HepG2 (cell line): ENCODE measurements around the gene PLSCR4. TPM values are rescaled to one million over a fixed set of nuclear protein-coding genes. Genes with fewer than 3 reads are reported as not detected.

ENCODE experiments used
- CBX2 ChIP-seq, 2 experiments: fragments of 200-600 bp in 1 of 2; sonication (generic); formaldehyde crosslinking in 1 of 2; IDR thresholded peaks; 2 replicates each; pipeline versions ENCODE4 v1.7.0 to v1.8.1; 2018 to 2022; ENCODE audit warnings: low read depth in 2 of 2, low read length in 1 of 2, mild to moderate bottlenecking in 1 of 2, missing genetic modification reagents in 1 of 2
- EHMT2 ChIP-seq: fragments of 200-600 bp; sonication (generic); IDR thresholded peaks from 2 replicates; pipeline ENCODE4 v1.7.0; 2017; ENCODE audit warnings: antibody characterized with exemption, low read depth, low read length, borderline replicate concordance
- GATAD2A ChIP-seq: IDR thresholded peaks from 2 replicates; pipeline ENCODE4 v1.6.1; 2016
- GPN1 ChIP-seq: sonication (generic); formaldehyde crosslinking; IDR thresholded peaks from 2 replicates; pipeline ENCODE4 v1.5.1; 2020; ENCODE audit warnings: missing genetic modification reagents, borderline replicate concordance
- KLF13 ChIP-seq: sonication (generic); formaldehyde crosslinking; IDR thresholded peaks from 2 replicates; pipeline ENCODE4 v1.4.0; 2020; ENCODE audit warnings: mild to moderate bottlenecking, missing genetic modification reagents
- MEIS2 ChIP-seq: sonication (generic); formaldehyde crosslinking; IDR thresholded peaks from 2 replicates; pipeline ENCODE4 v1.9.0; 2021; ENCODE audit warnings: mild to moderate bottlenecking, missing genetic modification reagents
- NRL ChIP-seq: sonication (generic); formaldehyde crosslinking; IDR thresholded peaks from 2 replicates; pipeline ENCODE4 v1.5.0; 2020; ENCODE audit warnings: missing genetic modification reagents, mild to moderate bottlenecking, moderate library complexity, borderline replicate concordance
- PCBP1 ChIP-seq: fragments of 200-400 bp; formaldehyde crosslinking; IDR thresholded peaks from 2 replicates; pipeline ENCODE4 v1.6.1; 2017; ENCODE audit warnings: mild to moderate bottlenecking, low read depth, low read length, borderline replicate concordance
- PHF20 ChIP-seq: sonication (generic); formaldehyde crosslinking; IDR thresholded peaks from 2 replicates; pipeline ENCODE4 v1.5.0; 2020; ENCODE audit warnings: mild to moderate bottlenecking, missing genetic modification reagents
- TBX3 ChIP-seq: fragments of 450-650 bp; IDR thresholded peaks from 2 replicates; pipeline ENCODE4 v1.6.1; 2017; ENCODE audit warnings: antibody characterized with exemption, mild to moderate bottlenecking, inconsistent platforms, borderline replicate concordance
- TCF7L2 ChIP-seq: IDR thresholded peaks from 2 replicates; pipeline ENCODE4 v1.6.1; 2011; ENCODE audit warnings: mild to moderate bottlenecking, low read depth, low read length, moderate library complexity
- THAP11 ChIP-seq: IDR thresholded peaks from 2 replicates; pipeline ENCODE4 v1.6.1; 2016; ENCODE audit warnings: missing biosample characterization, missing genetic modification reagents
- ZBTB1 ChIP-seq: sonication (generic); formaldehyde crosslinking; IDR thresholded peaks from 2 replicates; pipeline ENCODE4 v1.4.0; 2020; ENCODE audit warnings: missing genetic modification reagents, borderline replicate concordance
- ZFP82 ChIP-seq: sonication (generic); formaldehyde crosslinking; IDR thresholded peaks from 2 replicates; pipeline ENCODE4 v1.5.1; 2020; ENCODE audit warnings: mild to moderate bottlenecking, missing genetic modification reagents, borderline replicate concordance
- ZNF260 ChIP-seq: sonication (generic); formaldehyde crosslinking; IDR thresholded peaks from 2 replicates; pipeline ENCODE4 v1.4.0; 2020; ENCODE audit warnings: missing genetic modification reagents, low read depth, mild to moderate bottlenecking, borderline replicate concordance
- ZNF431 ChIP-seq: sonication (generic); formaldehyde crosslinking; IDR thresholded peaks from 2 replicates; pipeline ENCODE4 v1.9.0; 2022; ENCODE audit warnings: missing genetic modification reagents, low read depth, mild to moderate bottlenecking, borderline replicate concordance
- ZNF557 ChIP-seq: sonication (generic); formaldehyde crosslinking; IDR thresholded peaks from 2 replicates; pipeline ENCODE4 v1.4.0; 2020; ENCODE audit warnings: missing genetic modification reagents
- ZNF766 ChIP-seq: sonication (generic); formaldehyde crosslinking; IDR thresholded peaks from 2 replicates; pipeline ENCODE4 v1.5.0; 2020; ENCODE audit warnings: missing genetic modification reagents, borderline replicate concordance
- ZNF782 ChIP-seq: sonication (generic); formaldehyde crosslinking; IDR thresholded peaks from 2 replicates; pipeline ENCODE4 v1.4.0; 2020; ENCODE audit warnings: missing genetic modification reagents, mild to moderate bottlenecking, borderline replicate concordance
- ZNF841 ChIP-seq: sonication (generic); formaldehyde crosslinking; IDR thresholded peaks from 2 replicates; pipeline ENCODE4 v1.8.1; 2023; ENCODE audit warnings: missing genetic modification reagents, borderline replicate concordance
- ZNF891 ChIP-seq: sonication (generic); formaldehyde crosslinking; IDR thresholded peaks from 2 replicates; pipeline ENCODE4 v1.5.0; 2020; ENCODE audit warnings: mild to moderate bottlenecking, missing genetic modification reagents
- polyA plus RNA-seq, 8 experiments: library from polyadenylated mRNA; depleted of rRNA in 3 of 8; stranded (reverse) in 7 of 8; unstranded in 1 of 8; fragments of >200 nt; fragmentation: Illumina TruSeq in 4 of 8; extraction: Trizol in 4 of 8; gene quantifications; 2 replicates each; pipeline versions ENCODE4 v1.2.1 to v1.2.3, GENCODE V29; 2011 to 2016; ENCODE audit warnings: low read depth in 4 of 8, missing spikeins in 1 of 8, mixed read lengths in 1 of 8; ENCODE audit not compliant: insufficient read depth in 1 of 8
- total RNA-seq, 5 experiments: library from RNA; depleted of rRNA; stranded (reverse); fragments of >200 nt; fragmentation: Illumina TruSeq; extraction: Trizol; gene quantifications; 2 replicates each; pipeline ENCODE4 v1.2.3, GENCODE V29; 2016; ENCODE audit warnings: low read depth in 1 of 5
- TF ChIP-seq, protein P1 (sequence below): sonication (generic); formaldehyde crosslinking; IDR thresholded peaks from 2 replicates; pipeline ENCODE4 v1.8.1; 2023; ENCODE audit warnings: mild to moderate bottlenecking, missing genetic modification reagents, borderline replicate concordance
- TF ChIP-seq, protein P2 (sequence below): sonication (generic); formaldehyde crosslinking; IDR thresholded peaks from 2 replicates; pipeline ENCODE4 v1.5.0; 2020; ENCODE audit warnings: missing genetic modification reagents
- TF ChIP-seq, protein P3 (sequence below): sonication (generic); formaldehyde crosslinking; IDR thresholded peaks from 2 replicates; pipeline ENCODE4 v1.4.0; 2020; ENCODE audit warnings: mild to moderate bottlenecking, missing genetic modification reagents
- TF ChIP-seq, protein P4 (sequence below): sonication (generic); formaldehyde crosslinking; IDR thresholded peaks from 2 replicates; pipeline ENCODE4 v1.8.1; 2023; ENCODE audit warnings: mild to moderate bottlenecking, inconsistent platforms, moderate library complexity, missing genetic modification reagents, borderline replicate concordance

Gene PLSCR4
- total and polyA plus RNA-seq, 2 of the 13 experiments (the other 11 are each of a cell fraction or from before 2014, with no cell fraction given) = 1.5 to 59.0 TPM

DNA sequence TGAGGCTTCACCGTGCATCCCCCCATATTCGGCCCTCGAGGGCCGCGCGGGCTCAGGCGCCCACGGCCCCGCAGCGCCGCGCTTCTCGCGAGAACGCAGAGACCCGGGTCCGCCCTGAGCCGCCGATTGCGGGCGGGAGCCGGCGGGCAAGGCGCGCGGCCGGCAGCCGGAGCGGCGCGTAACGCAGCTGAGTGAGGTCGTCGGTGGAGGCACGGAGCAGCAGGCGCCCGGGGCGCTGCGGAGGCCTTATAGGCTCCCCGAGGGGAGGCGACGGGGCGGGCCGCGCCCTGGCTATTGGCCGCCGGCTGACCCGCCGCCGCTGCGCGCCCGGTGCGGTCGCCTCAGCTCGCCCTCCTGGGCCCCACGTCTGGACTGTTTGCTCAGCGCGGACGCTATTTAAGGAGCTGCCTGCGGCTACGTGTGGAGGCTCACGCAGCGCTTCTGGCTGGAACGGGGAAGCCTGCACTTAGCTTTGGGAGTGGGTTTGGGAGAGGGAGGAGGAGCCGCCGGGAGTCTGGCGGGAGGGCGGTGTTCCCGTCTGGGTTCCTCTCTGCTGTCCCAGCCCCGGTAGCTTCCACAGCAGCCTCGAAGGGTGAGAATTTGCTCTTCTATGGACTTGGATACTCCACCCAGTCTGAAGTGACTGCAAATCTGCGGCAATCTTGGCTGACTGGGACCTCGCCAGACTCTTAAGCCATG, 89.8 kb downstream of the PLSCR4 start, which contains the start of gene PLOD2 (continued):
- no peak for TF ChIP-seq ZFP82 (CRISPR knock-in tag)
- TF ChIP-seq MEIS2 (CRISPR knock-in tag) = peak; percentile 31; the same call in 1 of the 2 replicates
- TF ChIP-seq CBX2 (IDR thresholded peaks at IDR 0.05; ENCODE audit: low read depth, low read length) = no peak
- TF ChIP-seq CBX2 (CRISPR knock-in tag; IDR thresholded peaks at IDR 0.05; ENCODE audit: low read depth) = 0 out of 2 replicates have a peak, but pooled peaks have one; percentile 28
- no peak for TF ChIP-seq ZNF260
- peak; percentile 91 for TF ChIP-seq ZNF431 (CRISPR knock-in tag)
- TF ChIP-seq KLF13 (CRISPR knock-in tag) = no peak
- TF ChIP-seq PCBP1 = no peak
- no peak for TF ChIP-seq GPN1
- no peak for TF ChIP-seq ZNF782 (CRISPR knock-in tag)
- TF ChIP-seq GATAD2A (CRISPR knock-in tag) = peak; percentile 61; the same call in 1 of the 2 replicates
- peak; percentile 84; the same call in 1 of the 2 replicates for TF ChIP-seq ZNF766 (CRISPR knock-in tag)
- 0 out of 2 replicates have a peak, but pooled peaks have one; percentile 26 for TF ChIP-seq ZNF557 (CRISPR knock-in tag)
- TF ChIP-seq, protein P1, sequence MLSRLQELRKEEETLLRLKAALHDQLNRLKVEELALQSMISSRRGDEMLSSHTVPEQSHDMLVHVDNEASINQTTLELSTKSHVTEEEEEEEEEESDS (CRISPR knock-in tag) = peak; percentile 80
- TF ChIP-seq, protein P2, sequence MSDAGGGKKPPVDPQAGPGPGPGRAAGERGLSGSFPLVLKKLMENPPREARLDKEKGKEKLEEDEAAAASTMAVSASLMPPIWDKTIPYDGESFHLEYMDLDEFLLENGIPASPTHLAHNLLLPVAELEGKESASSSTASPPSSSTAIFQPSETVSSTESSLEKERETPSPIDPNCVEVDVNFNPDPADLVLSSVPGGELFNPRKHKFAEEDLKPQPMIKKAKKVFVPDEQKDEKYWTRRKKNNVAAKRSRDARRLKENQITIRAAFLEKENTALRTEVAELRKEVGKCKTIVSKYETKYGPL (CRISPR knock-in tag) = peak; percentile 72; the same call in 1 of the 2 replicates
- no peak for TF ChIP-seq TCF7L2
- TF ChIP-seq ZNF841 (CRISPR knock-in tag) = no peak; the same call in 1 of the 2 replicates
- TF ChIP-seq ZNF891 (CRISPR knock-in tag) = no peak
- peak; percentile 81 for TF ChIP-seq THAP11 (CRISPR knock-in tag)
- TF ChIP-seq, protein P3, sequence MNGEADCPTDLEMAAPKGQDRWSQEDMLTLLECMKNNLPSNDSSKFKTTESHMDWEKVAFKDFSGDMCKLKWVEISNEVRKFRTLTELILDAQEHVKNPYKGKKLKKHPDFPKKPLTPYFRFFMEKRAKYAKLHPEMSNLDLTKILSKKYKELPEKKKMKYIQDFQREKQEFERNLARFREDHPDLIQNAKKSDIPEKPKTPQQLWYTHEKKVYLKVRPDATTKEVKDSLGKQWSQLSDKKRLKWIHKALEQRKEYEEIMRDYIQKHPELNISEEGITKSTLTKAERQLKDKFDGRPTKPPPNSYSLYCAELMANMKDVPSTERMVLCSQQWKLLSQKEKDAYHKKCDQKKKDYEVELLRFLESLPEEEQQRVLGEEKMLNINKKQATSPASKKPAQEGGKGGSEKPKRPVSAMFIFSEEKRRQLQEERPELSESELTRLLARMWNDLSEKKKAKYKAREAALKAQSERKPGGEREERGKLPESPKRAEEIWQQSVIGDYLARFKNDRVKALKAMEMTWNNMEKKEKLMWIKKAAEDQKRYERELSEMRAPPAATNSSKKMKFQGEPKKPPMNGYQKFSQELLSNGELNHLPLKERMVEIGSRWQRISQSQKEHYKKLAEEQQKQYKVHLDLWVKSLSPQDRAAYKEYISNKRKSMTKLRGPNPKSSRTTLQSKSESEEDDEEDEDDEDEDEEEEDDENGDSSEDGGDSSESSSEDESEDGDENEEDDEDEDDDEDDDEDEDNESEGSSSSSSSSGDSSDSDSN = peak; percentile 89; the same call in 1 of the 2 replicates
- peak; percentile 36; the same call in 1 of the 2 replicates for TF ChIP-seq PHF20
- TF ChIP-seq NRL (CRISPR knock-in tag) = no peak
- no peak for TF ChIP-seq ZBTB1 (CRISPR knock-in tag)
- TF ChIP-seq EHMT2 = no peak
- TF ChIP-seq, protein P4, sequence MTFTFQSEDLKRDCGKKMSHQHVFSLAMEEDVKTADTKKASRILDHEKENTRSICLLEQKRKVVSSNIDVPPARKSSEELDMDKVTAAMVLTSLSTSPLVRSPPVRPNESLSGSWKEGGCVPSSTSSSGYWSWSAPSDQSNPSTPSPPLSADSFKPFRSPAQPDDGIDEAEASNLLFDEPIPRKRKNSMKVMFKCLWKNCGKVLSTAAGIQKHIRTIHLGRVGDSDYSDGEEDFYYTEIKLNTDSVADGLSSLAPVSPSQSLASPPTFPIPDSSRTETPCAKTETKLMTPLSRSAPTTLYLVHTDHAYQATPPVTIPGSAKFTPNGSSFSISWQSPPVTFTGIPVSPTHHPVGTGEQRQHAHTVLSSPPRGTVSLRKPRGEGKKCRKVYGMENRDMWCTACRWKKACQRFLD = peak; percentile 30; the same call in 1 of the 2 replicates
- TF ChIP-seq TBX3 = no peak
